ENCODE measurements around the gene LSM10. TPM values are rescaled to one million over a fixed set of nuclear protein-coding genes. Genes with fewer than 3 reads are reported as not detected.

Gene LSM10
- total and polyA plus RNA-seq, 9 of the 15 experiments (the other 6 are each of a cell fraction or from before 2014, with no cell fraction given): 13.2 to 146 (median 68.9) TPM

DNA sequence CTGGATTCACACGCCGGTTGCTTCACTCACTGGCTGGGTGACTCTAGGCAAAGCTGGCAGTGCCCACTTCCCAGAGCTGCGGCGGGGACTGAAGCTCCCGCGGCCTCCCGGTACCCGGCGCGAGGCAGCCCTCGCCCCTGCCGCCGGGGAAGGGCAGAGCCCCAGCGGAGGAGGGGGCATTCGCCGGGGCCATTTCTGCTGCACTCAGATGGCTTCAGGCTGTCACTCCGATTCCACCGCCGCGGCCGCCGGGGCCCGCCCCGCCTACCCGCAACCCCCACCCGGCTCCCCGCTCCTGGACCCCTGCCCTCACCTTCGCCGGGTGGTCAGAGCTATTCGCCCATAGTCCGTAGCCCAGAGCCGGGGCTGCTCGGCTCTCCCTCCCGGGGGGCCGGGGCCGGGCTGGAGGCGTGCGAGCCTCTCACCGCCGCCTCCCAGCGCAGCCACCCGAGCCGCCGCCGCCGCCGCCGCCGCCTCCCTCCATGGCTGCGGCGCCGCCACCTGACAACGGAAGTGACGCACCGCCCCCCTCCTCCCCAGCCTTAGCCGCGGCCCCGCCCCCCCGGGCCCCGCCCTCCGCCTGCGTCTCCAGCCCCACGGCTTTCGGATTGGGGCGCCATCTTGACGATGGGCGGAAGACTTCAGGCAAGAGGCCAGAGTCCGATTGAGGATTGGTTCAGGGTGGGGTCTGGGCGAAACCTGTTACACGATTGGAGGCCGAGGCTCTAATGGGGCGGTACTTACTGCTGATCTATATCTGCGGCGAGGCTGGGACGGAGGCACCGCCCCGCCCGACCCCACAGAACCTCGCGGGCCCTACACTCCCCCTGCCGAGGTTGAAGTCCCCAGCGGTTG is 12.1 kb downstream of the LSM10 start, which contains the start of gene STK40 (continued):
- no peak for TF ChIP-seq PHTF2 (CRISPR knock-in tag; IDR thresholded peaks at IDR 0.05)
- no peak for TF ChIP-seq ZNF589 (CRISPR knock-in tag; IDR thresholded peaks at IDR 0.05; ENCODE audit: low read depth)
- no peak for TF ChIP-seq RBM34 (IDR thresholded peaks at IDR 0.05; ENCODE audit: borderline replicate concordance, insufficient read depth, low read length)
- no peak for TF ChIP-seq PTRF (tag; IDR thresholded peaks at IDR 0.05)
- TF ChIP-seq EWSR1 (IDR thresholded peaks at IDR 0.05; ENCODE audit: borderline replicate concordance, low read depth, partially characterized antibody): no peak
- TF ChIP-seq CBX1 (IDR thresholded peaks at IDR 0.05; ENCODE audit: low read depth): 0 out of 2 replicates have a peak, but pooled peaks have one; percentile 15
- TF ChIP-seq, protein P1, sequence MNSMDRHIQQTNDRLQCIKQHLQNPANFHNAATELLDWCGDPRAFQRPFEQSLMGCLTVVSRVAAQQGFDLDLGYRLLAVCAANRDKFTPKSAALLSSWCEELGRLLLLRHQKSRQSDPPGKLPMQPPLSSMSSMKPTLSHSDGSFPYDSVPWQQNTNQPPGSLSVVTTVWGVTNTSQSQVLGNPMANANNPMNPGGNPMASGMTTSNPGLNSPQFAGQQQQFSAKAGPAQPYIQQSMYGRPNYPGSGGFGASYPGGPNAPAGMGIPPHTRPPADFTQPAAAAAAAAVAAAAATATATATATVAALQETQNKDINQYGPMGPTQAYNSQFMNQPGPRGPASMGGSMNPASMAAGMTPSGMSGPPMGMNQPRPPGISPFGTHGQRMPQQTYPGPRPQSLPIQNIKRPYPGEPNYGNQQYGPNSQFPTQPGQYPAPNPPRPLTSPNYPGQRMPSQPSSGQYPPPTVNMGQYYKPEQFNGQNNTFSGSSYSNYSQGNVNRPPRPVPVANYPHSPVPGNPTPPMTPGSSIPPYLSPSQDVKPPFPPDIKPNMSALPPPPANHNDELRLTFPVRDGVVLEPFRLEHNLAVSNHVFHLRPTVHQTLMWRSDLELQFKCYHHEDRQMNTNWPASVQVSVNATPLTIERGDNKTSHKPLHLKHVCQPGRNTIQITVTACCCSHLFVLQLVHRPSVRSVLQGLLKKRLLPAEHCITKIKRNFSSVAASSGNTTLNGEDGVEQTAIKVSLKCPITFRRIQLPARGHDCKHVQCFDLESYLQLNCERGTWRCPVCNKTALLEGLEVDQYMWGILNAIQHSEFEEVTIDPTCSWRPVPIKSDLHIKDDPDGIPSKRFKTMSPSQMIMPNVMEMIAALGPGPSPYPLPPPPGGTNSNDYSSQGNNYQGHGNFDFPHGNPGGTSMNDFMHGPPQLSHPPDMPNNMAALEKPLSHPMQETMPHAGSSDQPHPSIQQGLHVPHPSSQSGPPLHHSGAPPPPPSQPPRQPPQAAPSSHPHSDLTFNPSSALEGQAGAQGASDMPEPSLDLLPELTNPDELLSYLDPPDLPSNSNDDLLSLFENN (IDR thresholded peaks at IDR 0.05; ENCODE audit: low read depth in 2 of 2, low read length in 2 of 2): no peak
- TF ChIP-seq, protein P2, sequence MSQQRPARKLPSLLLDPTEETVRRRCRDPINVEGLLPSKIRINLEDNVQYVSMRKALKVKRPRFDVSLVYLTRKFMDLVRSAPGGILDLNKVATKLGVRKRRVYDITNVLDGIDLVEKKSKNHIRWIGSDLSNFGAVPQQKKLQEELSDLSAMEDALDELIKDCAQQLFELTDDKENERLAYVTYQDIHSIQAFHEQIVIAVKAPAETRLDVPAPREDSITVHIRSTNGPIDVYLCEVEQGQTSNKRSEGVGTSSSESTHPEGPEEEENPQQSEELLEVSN (IDR thresholded peaks at IDR 0.05; ENCODE audit: borderline replicate concordance in 1 of 2, extremely low read depth in 1 of 2, insufficient read depth in 1 of 2, insufficient read length in 1 of 2, low read depth in 1 of 2, low read length in 1 of 2, poor library complexity in 1 of 2, severe bottlenecking in 1 of 2): no peak
- no peak for TF ChIP-seq ZNF584 (CRISPR knock-in tag; IDR thresholded peaks at IDR 0.05; ENCODE audit: low read depth)
- no peak for TF ChIP-seq TCFL5 (CRISPR knock-in tag; conservative IDR thresholded peaks at IDR 0.05)
- TF ChIP-seq, protein P3, sequence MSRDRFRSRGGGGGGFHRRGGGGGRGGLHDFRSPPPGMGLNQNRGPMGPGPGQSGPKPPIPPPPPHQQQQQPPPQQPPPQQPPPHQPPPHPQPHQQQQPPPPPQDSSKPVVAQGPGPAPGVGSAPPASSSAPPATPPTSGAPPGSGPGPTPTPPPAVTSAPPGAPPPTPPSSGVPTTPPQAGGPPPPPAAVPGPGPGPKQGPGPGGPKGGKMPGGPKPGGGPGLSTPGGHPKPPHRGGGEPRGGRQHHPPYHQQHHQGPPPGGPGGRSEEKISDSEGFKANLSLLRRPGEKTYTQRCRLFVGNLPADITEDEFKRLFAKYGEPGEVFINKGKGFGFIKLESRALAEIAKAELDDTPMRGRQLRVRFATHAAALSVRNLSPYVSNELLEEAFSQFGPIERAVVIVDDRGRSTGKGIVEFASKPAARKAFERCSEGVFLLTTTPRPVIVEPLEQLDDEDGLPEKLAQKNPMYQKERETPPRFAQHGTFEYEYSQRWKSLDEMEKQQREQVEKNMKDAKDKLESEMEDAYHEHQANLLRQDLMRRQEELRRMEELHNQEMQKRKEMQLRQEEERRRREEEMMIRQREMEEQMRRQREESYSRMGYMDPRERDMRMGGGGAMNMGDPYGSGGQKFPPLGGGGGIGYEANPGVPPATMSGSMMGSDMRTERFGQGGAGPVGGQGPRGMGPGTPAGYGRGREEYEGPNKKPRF (IDR thresholded peaks at IDR 0.05; ENCODE audit: low read depth, low read length): no peak
- 0 out of 2 replicates have a peak, but pooled peaks have one; percentile 17 for TF ChIP-seq ZNF384 (IDR thresholded peaks at IDR 0.05; ENCODE audit: low read depth, low read length)
- TF ChIP-seq, protein P4, sequence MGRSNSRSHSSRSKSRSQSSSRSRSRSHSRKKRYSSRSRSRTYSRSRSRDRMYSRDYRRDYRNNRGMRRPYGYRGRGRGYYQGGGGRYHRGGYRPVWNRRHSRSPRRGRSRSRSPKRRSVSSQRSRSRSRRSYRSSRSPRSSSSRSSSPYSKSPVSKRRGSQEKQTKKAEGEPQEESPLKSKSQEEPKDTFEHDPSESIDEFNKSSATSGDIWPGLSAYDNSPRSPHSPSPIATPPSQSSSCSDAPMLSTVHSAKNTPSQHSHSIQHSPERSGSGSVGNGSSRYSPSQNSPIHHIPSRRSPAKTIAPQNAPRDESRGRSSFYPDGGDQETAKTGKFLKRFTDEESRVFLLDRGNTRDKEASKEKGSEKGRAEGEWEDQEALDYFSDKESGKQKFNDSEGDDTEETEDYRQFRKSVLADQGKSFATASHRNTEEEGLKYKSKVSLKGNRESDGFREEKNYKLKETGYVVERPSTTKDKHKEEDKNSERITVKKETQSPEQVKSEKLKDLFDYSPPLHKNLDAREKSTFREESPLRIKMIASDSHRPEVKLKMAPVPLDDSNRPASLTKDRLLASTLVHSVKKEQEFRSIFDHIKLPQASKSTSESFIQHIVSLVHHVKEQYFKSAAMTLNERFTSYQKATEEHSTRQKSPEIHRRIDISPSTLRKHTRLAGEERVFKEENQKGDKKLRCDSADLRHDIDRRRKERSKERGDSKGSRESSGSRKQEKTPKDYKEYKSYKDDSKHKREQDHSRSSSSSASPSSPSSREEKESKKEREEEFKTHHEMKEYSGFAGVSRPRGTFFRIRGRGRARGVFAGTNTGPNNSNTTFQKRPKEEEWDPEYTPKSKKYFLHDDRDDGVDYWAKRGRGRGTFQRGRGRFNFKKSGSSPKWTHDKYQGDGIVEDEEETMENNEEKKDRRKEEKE (IDR thresholded peaks at IDR 0.05; ENCODE audit: borderline replicate concordance in 1 of 2, control insufficient read depth in 1 of 2, low read depth in 2 of 2, low read length in 1 of 2): no peak
- TF ChIP-seq, protein P5, sequence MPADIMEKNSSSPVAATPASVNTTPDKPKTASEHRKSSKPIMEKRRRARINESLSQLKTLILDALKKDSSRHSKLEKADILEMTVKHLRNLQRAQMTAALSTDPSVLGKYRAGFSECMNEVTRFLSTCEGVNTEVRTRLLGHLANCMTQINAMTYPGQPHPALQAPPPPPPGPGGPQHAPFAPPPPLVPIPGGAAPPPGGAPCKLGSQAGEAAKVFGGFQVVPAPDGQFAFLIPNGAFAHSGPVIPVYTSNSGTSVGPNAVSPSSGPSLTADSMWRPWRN (IDR thresholded peaks at IDR 0.05; ENCODE audit: low read depth): no peak

Measured in K562 (cell line).